ENCODE measurements around the gene TRIM50.
A peak's percentile ranks its signal among the peaks of the same experiment; 100 is the strongest.
"Not testable (repeated sequence)": the region's sequence is repeated elsewhere in the genome, so short reads cannot be mapped to it uniquely, and the experiment has no call there.

TRIM50 gene

DNA sequence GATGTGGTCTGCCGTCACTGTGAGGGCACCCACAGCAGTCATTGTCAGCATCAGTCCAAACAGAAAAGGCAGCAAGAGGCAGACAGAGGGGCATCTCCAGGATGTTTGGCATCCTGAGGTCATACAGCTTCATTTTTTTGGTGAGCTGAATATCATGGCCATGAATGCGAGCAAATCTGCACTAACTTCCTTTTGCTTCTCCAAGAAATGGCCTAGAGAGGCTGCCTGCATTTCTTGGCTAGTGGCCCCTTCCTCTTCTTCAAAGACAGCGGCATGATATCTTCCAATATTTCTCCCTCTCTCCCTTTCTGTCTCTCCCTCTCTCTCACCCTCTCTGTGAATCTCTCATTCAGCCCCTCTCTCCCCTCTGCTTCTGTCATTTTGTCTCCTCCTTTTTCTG, 24.9 kb upstream of the TRIM50 start:
- no peak for DNase-seq (ENCODE audit: low read depth, low spot score)
- H3K4me3 ChIP-seq (ENCODE audit: low read length) = no peak overlapping the region

GRCh38 chr7:73351447-73352167, 23.7 kb upstream of the TRIM50 start:
- no peak overlapping the region for H3K4me3 ChIP-seq (ENCODE audit: low read length)
- no peak for DNase-seq (ENCODE audit: low read depth, low spot score)

DNA sequence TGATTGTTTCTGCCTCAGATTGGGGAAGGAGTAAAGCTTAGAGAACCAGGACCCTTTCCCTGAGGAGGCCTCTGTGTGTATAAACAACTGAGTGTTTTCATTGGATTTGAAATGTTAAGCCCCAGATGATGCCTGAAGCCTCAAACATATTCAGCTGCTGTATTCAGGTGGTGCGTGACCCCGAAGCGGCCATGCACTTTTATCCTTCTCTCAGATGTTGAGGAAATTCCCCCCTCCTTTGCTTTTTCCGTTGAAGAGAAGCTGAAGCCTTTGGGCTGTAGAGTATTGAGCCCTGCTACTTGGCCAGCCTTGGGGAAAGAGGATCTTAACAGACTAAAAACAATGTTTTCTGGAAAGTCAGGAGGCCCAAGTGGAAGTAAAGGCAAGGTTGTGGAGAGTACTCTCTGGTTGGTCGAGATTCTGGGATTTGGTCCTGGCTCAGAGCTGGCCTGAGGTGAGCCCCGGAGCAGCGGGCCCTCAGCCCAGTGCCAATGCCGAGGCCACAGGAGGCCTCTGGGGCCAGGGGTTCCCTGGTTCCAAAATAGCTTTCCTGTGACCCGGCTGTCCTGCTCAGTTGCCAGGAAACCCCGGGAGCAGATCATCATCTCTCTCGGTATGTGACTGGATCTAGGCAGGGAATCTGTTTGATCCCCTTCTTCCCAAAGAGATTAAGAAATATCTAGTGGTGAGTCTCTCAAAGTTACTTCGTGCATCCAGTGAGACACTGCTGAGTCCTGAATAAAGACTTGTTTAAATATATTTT, 22.6 kb upstream of the TRIM50 start:
- no peak overlapping the region for H3K4me3 ChIP-seq (ENCODE audit: low read length)
- DNase-seq (ENCODE audit: low read depth, low spot score) = no peak

GRCh38 chr7:73349763-73350162, 21.9 kb upstream of the TRIM50 start:
- no peak overlapping the region for H3K4me3 ChIP-seq (ENCODE audit: low read length)
- DNase-seq (ENCODE audit: low read depth, low spot score) = no peak

DNA sequence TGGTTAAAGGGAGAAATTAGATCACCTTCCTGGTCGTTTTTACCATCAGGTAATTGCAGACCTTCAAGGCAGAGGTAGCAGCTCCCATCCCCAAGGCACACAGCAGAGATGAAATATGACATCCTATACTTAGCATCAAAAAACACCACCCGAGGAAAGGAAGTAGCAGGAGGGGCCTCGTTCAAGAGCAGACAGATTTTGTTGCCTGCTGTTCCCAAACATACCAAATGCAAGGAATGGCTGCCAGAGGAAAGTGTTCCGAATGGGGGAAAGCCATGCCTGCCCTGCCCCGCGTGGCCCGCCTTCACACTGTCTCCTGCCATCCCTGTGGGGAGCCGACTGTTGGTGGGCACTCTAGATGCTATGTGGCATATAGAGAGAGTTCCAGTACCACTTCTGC, 18.1 kb upstream of the TRIM50 start:
- no peak for DNase-seq (ENCODE audit: low read depth, low spot score)
- no peak overlapping the region for H3K4me3 ChIP-seq (ENCODE audit: low read length)

DNA sequence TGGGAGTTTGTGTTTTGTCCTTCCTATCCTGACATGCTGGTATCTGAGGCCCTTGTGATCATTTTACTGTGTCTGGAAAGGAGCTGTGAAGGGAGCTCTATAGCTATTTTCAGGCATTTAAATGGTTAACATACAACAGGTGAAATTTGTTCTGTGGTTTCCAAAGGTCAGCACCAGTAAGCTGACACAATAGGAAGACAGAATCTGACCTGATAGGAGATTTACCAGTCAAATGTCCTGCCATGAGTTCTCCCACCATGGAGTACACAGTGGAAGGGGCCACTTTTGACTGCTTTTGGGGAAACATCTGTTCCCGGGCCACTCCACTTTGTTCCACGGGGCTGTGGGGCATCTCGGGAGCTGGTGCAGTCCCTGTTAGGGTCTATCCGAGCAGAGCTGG, 17.7 kb upstream of the TRIM50 start:
- no peak overlapping the region for H3K4me3 ChIP-seq (ENCODE audit: low read length)
- no peak for DNase-seq (ENCODE audit: low read depth, low spot score)

GRCh38 chr7:73343671-73344380, 15.9 kb upstream of the TRIM50 start:
- H3K4me3 ChIP-seq (ENCODE audit: low read length) = no peak overlapping the region
- DNase-seq (ENCODE audit: low read depth, low spot score) = no peak

- no peak overlapping the region for H3K4me3 ChIP-seq (ENCODE audit: low read length)
- no peak for DNase-seq (ENCODE audit: low read depth, low spot score)
These were observed 14.8 kb upstream of the TRIM50 start for GRCh38 chr7:73342645-73343044.

DNA sequence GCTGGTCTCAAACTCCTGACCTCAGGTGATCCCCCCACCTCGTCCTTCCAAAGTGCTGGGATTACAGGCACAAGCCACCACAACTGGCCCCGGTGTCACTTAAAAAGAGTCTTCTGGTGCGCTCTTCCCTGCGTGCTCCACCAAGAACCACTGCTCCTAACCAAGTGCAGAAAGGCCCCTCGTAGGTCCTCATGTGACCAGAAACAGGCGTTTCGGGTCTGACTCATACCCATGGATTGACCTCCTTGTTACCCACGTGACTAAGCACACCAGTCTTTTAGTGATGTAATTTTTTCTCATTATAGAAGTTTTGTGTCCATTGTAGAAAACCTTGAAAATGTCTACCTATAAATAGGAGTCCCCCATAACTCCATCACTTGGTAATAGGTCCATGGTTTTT, 14.0 kb upstream of the TRIM50 start:
- DNase-seq (ENCODE audit: low read depth, low spot score) = no peak
- no peak overlapping the region for H3K4me3 ChIP-seq (ENCODE audit: low read length)

DNA sequence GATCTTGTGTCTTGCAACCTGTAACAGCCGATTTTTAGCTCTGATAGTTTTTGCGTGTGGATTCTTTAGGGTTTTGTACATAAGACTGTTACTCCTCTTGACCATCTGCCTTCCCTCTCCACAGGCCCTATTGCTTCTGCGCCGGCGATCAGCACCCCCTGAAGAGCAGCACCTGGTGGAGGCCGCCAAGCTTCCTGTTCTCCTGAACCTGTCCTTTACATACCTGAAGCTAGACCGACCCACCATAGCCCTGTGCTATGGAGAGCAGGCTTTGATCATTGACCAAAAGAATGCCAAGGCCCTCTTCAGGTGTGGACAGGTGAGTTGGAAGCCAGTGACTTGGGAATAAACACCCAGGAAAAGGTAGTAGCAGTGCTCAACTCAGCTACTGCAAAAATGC, 12.6 kb upstream of the TRIM50 start:
- DNase-seq (ENCODE audit: low read depth, low spot score) = no peak
- no peak overlapping the region for H3K4me3 ChIP-seq (ENCODE audit: low read length)

- H3K4me3 ChIP-seq (ENCODE audit: low read length) = no peak overlapping the region
- no peak for DNase-seq (ENCODE audit: low read depth, low spot score)
These were observed 10.4 kb upstream of the TRIM50 start for GRCh38 chr7:73338321-73338720.

DNA sequence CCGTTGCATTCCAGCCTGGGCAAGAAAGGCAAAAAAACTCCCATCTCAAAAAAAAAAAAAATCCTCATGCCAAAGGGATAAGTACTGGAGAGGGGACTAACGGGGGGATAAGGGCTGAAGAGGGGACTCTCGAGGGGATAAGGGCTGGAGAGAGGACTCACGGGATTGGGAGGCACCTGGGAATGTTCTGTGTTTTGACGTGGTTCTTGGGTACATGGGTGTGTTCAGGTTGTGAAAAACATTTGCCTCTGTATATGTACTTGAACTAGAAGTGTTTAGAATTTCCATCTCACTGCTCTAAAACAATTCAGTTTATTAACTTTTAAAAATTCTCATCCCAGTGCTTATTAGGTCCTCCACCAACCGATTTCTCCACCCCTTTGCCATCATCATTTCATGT, 4.6 kb upstream of the TRIM50 start:
- no peak overlapping the region for H3K4me3 ChIP-seq (ENCODE audit: low read length)
- no peak for DNase-seq (ENCODE audit: low read depth, low spot score)

GRCh38 chr7:73330772-73331171, 2.9 kb upstream of the TRIM50 start:
- H3K4me3 ChIP-seq (ENCODE audit: low read length) = no peak overlapping the region
- no peak for DNase-seq (ENCODE audit: low read depth, low spot score)

GRCh38 chr7:73329861-73330581, 2.1 kb upstream of the TRIM50 start:
- no peak overlapping the region for H3K4me3 ChIP-seq (ENCODE audit: low read length)
- DNase-seq (ENCODE audit: low read depth, low spot score) = no peak

DNA sequence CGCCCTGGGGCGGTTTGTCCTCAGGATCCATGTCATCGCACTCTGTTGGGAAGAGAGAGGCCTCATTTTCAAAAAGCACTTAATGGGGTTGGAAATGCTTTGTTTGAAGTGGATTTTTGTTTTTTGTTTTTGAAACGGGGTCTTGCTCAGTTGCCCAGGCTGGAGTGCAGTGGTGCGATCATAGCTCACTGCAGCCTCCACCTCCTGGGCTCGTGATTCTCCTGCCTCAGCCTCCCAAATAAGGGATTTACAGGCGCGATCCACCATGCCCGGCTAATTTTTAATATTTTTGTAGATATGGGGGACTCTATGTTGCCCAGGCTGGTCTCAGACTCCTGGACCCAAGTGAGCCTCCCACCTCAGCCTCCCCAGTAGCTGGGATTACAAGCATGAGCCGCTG, 814 bp upstream of the TRIM50 start:
- no peak for DNase-seq (ENCODE audit: low read depth, low spot score)
- H3K4me3 ChIP-seq (ENCODE audit: low read length) = no peak overlapping the region

DNA sequence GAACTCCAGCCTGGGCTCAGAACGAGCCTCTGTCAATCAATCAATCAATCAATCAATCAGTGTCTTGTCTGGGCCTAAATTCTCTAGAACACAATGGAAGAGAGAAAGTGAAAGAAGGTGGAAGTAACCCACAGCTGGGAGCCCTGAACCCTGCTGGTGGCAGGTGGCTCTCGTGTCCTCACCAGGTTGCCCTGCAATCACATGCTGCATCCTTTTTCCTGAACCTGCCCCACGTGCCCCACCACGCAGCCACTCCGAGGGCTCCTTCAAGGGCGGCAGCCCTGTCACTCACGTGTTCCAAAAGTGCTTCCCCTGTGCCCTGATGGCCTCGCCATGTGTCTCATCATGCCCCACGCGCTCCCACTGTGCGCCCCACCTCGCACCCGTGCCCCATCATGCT, 433 bp downstream of the TRIM50 start:
- not testable (repeated sequence) for DNase-seq (ENCODE audit: low read depth, low spot score); H3K4me3 ChIP-seq (ENCODE audit: low read length)

GRCh38 chr7:73325424-73325823, 2.5 kb downstream of the TRIM50 start:
- not testable (repeated sequence) for H3K4me3 ChIP-seq (ENCODE audit: low read length); DNase-seq (ENCODE audit: low read depth, low spot score)

GRCh38 chr7:73324081-73324845, 3.6 kb downstream of the TRIM50 start:
- not testable (repeated sequence) for H3K4me3 ChIP-seq (ENCODE audit: low read length)
- DNase-seq (ENCODE audit: low read depth, low spot score) = peak; percentile 46

Measured in Jurkat, Clone E6-1 (cell line).